KMS-11 (cell line): ENCODE results near the gene ZNF77.
"Not testable (repeated sequence)": the region's sequence is repeated elsewhere in the genome, so short reads cannot be mapped to it uniquely, and the experiment has no call there.

Experiments
- H2AFZ ChIP-seq: fragments of 200-600 bp; sonication (generic); 2 replicates; pipeline ENCODE4 v1.6.1; 2016; ENCODE audit warnings: antibody characterized with exemption, mixed run types, low read depth
- H3K27ac ChIP-seq: fragments of 200-600 bp; sonication (generic); 2 replicates; pipeline ENCODE4 v1.6.1; 2016; ENCODE audit warnings: mild to moderate bottlenecking, mixed run types
- H3K27me3 ChIP-seq: fragments of 200-600 bp; sonication (generic); 2 replicates; pipeline ENCODE4 v1.6.1; 2017; ENCODE audit warnings: mild to moderate bottlenecking, low read depth, mixed run types, moderate library complexity; ENCODE audit not compliant: insufficient read depth
- H3K36me3 ChIP-seq: fragments of 200-600 bp; sonication (generic); 2 replicates; pipeline ENCODE4 v1.6.1; 2017; ENCODE audit warnings: mild to moderate bottlenecking, mixed run types; ENCODE audit not compliant: insufficient read depth
- H3K4me1 ChIP-seq: fragments of 200-600 bp; sonication (generic); 2 replicates; pipeline ENCODE4 v1.6.1; 2016; ENCODE audit warnings: mild to moderate bottlenecking, low read depth, mixed run types; ENCODE audit not compliant: poor library complexity, severe bottlenecking
- H3K4me2 ChIP-seq: fragments of 200-600 bp; sonication (generic); 2 replicates; pipeline ENCODE4 v1.7.0; 2016; ENCODE audit warnings: mild to moderate bottlenecking, mixed run types
- H3K4me3 ChIP-seq: fragments of 200-600 bp; sonication (generic); IDR thresholded peaks from 2 replicates; pipeline ENCODE4 v1.6.1; 2017; ENCODE audit warnings: low read depth, low read length, mixed read lengths; ENCODE audit not compliant: insufficient read depth
- H3K79me2 ChIP-seq: fragments of 200-600 bp; sonication (generic); 2 replicates; pipeline ENCODE4 v1.6.1; 2016; ENCODE audit warnings: low read depth, mixed run types; ENCODE audit not compliant: insufficient read depth
- H3K9ac ChIP-seq: fragments of 200-600 bp; sonication (generic); 2 replicates; pipeline ENCODE4 v1.6.1; 2016; ENCODE audit warnings: mild to moderate bottlenecking, mixed run types
- H4K20me1 ChIP-seq: fragments of 200-600 bp; sonication (generic); 2 replicates; pipeline ENCODE4 v1.6.1; 2016; ENCODE audit warnings: mild to moderate bottlenecking, mixed run types; ENCODE audit not compliant: insufficient read depth
- CTCF ChIP-seq: fragments of 200-600 bp; sonication (generic); conservative IDR thresholded peaks from 2 replicates; pipeline ENCODE4 v1.6.1; 2017; ENCODE audit warnings: low read depth, mild to moderate bottlenecking, antibody characterized with exemption, low read length, moderate library complexity, mixed read lengths

Gene ZNF77

GRCh38 chr19:2900296-2901252, 44.2 kb downstream of the ZNF77 start, which contains the start of gene ZNF57:
Gene ZNF57 (plus strand): TSS chr19:2900928. CDS start chr19:2901046, 118 bp downstream.
- TF ChIP-seq CTCF: no peak
- H3K4me2 ChIP-seq: no peak within 1 kb of the TSS
- H4K20me1 ChIP-seq: no peaks in the 10 kb centered on the region
- no peak within 1 kb of the TSS for H3K9ac ChIP-seq
- H2AFZ ChIP-seq: no peak within 1 kb of the TSS
- H3K4me3 ChIP-seq: no peak within 1 kb of the TSS
- H3K27ac ChIP-seq: no peak within 1 kb of the TSS
- H3K36me3 ChIP-seq: no peaks in the 10 kb centered on the region
- no peaks in the 10 kb centered on the region for H3K4me1 ChIP-seq
- H3K27me3 ChIP-seq: peaks cover 29% of the 10 kb centered on the region
- H3K79me2 ChIP-seq: no peaks in the 10 kb centered on the region

GRCh38 chr19:2896694-2897093, 48.1 kb downstream of the ZNF77 start:
- H3K4me3 ChIP-seq: no peak overlapping the region
- H3K9ac ChIP-seq: no peak overlapping the region
- TF ChIP-seq CTCF: no peak
- no peaks in the 10 kb centered on the region for H3K36me3 ChIP-seq
- H3K27ac ChIP-seq: no peak overlapping the region
- no peak overlapping the region for H2AFZ ChIP-seq
- no peaks in the 10 kb centered on the region for H3K4me1 ChIP-seq
- no peaks in the 10 kb centered on the region for H3K79me2 ChIP-seq
- H4K20me1 ChIP-seq: no peaks in the 10 kb centered on the region
- peaks cover 35% of the 10 kb centered on the region for H3K27me3 ChIP-seq
- no peak overlapping the region for H3K4me2 ChIP-seq

GRCh38 chr19:2890531-2890930, 54.2 kb downstream of the ZNF77 start:
- H3K27ac ChIP-seq, H3K9ac ChIP-seq, H3K79me2 ChIP-seq, H3K4me2 ChIP-seq, H3K36me3 ChIP-seq, H2AFZ ChIP-seq, H3K4me1 ChIP-seq, H4K20me1 ChIP-seq, H3K4me3 ChIP-seq: not testable (repeated sequence)
- H3K27me3 ChIP-seq: peaks cover 44% of the 10 kb centered on the region

GRCh38 chr19:2888731-2889224, 56.0 kb downstream of the ZNF77 start:
- Histone ChIP-seq H3K9ac (no peak overlapping the region), H3K36me3 (no peaks in the 10 kb centered on the region), H3K27ac (no peak overlapping the region), H3K27me3 (peaks cover 49% of the 10 kb centered on the region), H2AFZ (no peak overlapping the region), H3K4me1 (no peaks in the 10 kb centered on the region), H3K79me2 (no peaks in the 10 kb centered on the region), H4K20me1 (no peaks in the 10 kb centered on the region), H3K4me2 (no peak overlapping the region), H3K4me3 (no peak overlapping the region)
- TF ChIP-seq CTCF: no peak
